Thoracic aorta (tissue), 2 donors: ENCODE data around the gene XCR1. TPM values are rescaled to one million over a fixed set of nuclear protein-coding genes. Genes with fewer than 3 reads are reported as not detected.
A peak's percentile ranks its signal among the peaks of the same experiment; 100 is the strongest.

Source experiments
- ATAC-seq: fragments of 150-250 bp; one replicate; pipeline ENCODE4 v1.8.0; 2017; ENCODE audit warnings: low read depth; ENCODE audit not compliant: insufficient number of reproducible peaks, low FRiP score
- DNase-seq: peaks from one replicate; pipeline ENCODE4 v3.0.0-alpha.2; 2020; ENCODE audit warnings: low spot score
- H3K27ac ChIP-seq, 2 donors: fragments of 200-600 bp; sonication (generic); 1 replicate in 1 of 2; 2 replicates in 1 of 2; pipeline ENCODE4 v1.5.1; 2016; ENCODE audit warnings: mild to moderate bottlenecking in 2 of 2, moderate library complexity in 2 of 2
- H3K27me3 ChIP-seq: fragments of 200-600 bp; sonication (generic); replicated peaks from 2 replicates; pipeline ENCODE4 v1.6.0; 2016; ENCODE audit warnings: mild to moderate bottlenecking; ENCODE audit not compliant: insufficient read depth
- H3K36me3 ChIP-seq: fragments of 200-600 bp; sonication (generic); one replicate; pipeline ENCODE4 v1.5.1; 2016
- H3K4me1 ChIP-seq, 2 donors: fragments of 200-600 bp; sonication (generic); 1 replicate in 1 of 2; 2 replicates in 1 of 2; pipeline versions ENCODE4 v1.5.1 to v1.6.0; 2016; ENCODE audit warnings: low read depth in 2 of 2, mild to moderate bottlenecking in 1 of 2; ENCODE audit not compliant: control insufficient read depth in 1 of 2
- H3K4me3 ChIP-seq: fragments of 200-600 bp; sonication (generic); 2 replicates; pipeline ENCODE4 v1.5.1; 2016; ENCODE audit warnings: mild to moderate bottlenecking
- H3K9me3 ChIP-seq: fragments of 200-600 bp; sonication (generic); 2 replicates; pipeline ENCODE4 v1.5.1; 2016
- CTCF ChIP-seq: fragments of 200-600 bp; sonication (generic); IDR thresholded peaks from one replicate; pipeline ENCODE4 v1.5.1; 2019; ENCODE audit warnings: antibody characterized with exemption
- total RNA-seq, 2 donors: library from RNA; depleted of rRNA; stranded (reverse); fragments of >200 nt; gene quantifications; one replicate each; pipeline versions ENCODE4 v1.1.0 to v1.2.3, GENCODE V29; 2016

Gene XCR1
- total RNA-seq, 2 donors from 2014 or later, result not detected

GRCh38 chr3:45983770-45984169 lies 43.5 kb downstream of the XCR1 start:
- no peaks in the 10 kb centered on the region for H3K9me3 ChIP-seq
- no peak for DNase-seq
- peaks cover 49 to 79% of the 10 kb centered on the region in 2 donors for H3K4me1 ChIP-seq
- peaks cover 25% of the 10 kb centered on the region for H3K36me3 ChIP-seq
- no peak for ATAC-seq
- H3K4me3 ChIP-seq, result no peak overlapping the region
- H3K27me3 ChIP-seq, result no peaks in the 10 kb centered on the region
- peak overlapping the region; percentile 99 to 100 for H3K27ac ChIP-seq
- TF ChIP-seq CTCF, result no peak

- peaks cover 41% of the 10 kb centered on the region for H3K36me3 ChIP-seq
- ATAC-seq (no peak), DNase-seq (no peak)
- no peak for TF ChIP-seq CTCF
- peaks cover 27 to 57% of the 10 kb centered on the region in 2 donors for H3K4me1 ChIP-seq
- H3K4me3 ChIP-seq, result no peak overlapping the region
- H3K27me3 ChIP-seq, result no peaks in the 10 kb centered on the region
- H3K9me3 ChIP-seq, result no peaks in the 10 kb centered on the region
- H3K27ac ChIP-seq, result peak overlapping the region; percentile 99 to 100
Measured at GRCh38 chr3:45981346-45982074, 45.8 kb downstream of the XCR1 start.

- no peak for DNase-seq
- Histone ChIP-seq H3K4me3 (no peak overlapping the region), H3K27me3 (no peaks in the 10 kb centered on the region), H3K27ac (no peak overlapping the region), H3K36me3 (peaks cover 46% of the 10 kb centered on the region), H3K4me1 (peaks cover 23 to 50% of the 10 kb centered on the region in 2 donors), H3K9me3 (no peaks in the 10 kb centered on the region)
- ATAC-seq, result no peak
- no peak for TF ChIP-seq CTCF
Measured at GRCh38 chr3:45980819-45981218, 46.5 kb downstream of the XCR1 start.

- no peak overlapping the region for H3K27ac ChIP-seq
- no peak for TF ChIP-seq CTCF
- H3K27me3 ChIP-seq, result no peaks in the 10 kb centered on the region
- peaks cover 51% of the 10 kb centered on the region for H3K36me3 ChIP-seq
- H3K4me3 ChIP-seq, result no peak overlapping the region
- no peaks in the 10 kb centered on the region for H3K9me3 ChIP-seq
- DNase-seq, result no peak
- ATAC-seq, result no peak
- peaks cover 18 to 45% of the 10 kb centered on the region in 2 donors for H3K4me1 ChIP-seq
Measured at GRCh38 chr3:45980229-45980813, 47.0 kb downstream of the XCR1 start.

GRCh38 chr3:45979378-45979777 lies 47.9 kb downstream of the XCR1 start:
- H3K27me3 ChIP-seq, result no peaks in the 10 kb centered on the region
- no peaks in the 10 kb centered on the region for H3K9me3 ChIP-seq
- TF ChIP-seq CTCF, result no peak
- H3K4me3 ChIP-seq, result no peak overlapping the region
- DNase-seq (no peak), ATAC-seq (no peak)
- H3K4me1 ChIP-seq, result peaks cover 9 to 36% of the 10 kb centered on the region in 2 donors
- H3K27ac ChIP-seq, result no peak overlapping the region
- peaks cover 59% of the 10 kb centered on the region for H3K36me3 ChIP-seq
